GM18907 (cell line): ENCODE data around the gene OSBPL3.
A peak's percentile ranks its signal among the peaks of the same experiment; 100 is the strongest.

Experiments used
- ATAC-seq: cut with Tn5 transposase; IDR thresholded peaks from one replicate; pipeline ENCODE4 v1.9.1; 2021; ENCODE audit warnings: mild to moderate bottlenecking, moderate library complexity; ENCODE audit not compliant: unreplicated experiment

OSBPL3 gene

DNA sequence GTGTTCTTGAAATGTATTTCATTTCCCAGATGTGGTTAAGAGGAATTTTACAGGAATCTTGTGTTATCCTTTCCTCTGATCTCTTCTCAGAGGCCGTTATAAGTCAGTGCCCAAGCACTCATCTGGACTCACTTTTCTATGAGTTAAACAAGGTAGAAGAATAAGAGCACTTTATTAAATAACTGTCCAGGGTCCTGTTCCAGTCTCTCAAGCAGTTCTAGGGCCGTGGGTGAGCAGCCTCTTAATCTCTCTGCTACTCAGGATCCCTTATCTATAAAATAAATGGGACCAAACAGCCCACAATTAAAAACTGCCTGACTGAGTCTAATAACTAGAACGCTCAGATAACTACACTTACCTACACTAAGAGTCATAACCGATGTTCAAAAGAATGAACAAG, 111.2 kb downstream of the OSBPL3 start:
- no peak for ATAC-seq

DNA sequence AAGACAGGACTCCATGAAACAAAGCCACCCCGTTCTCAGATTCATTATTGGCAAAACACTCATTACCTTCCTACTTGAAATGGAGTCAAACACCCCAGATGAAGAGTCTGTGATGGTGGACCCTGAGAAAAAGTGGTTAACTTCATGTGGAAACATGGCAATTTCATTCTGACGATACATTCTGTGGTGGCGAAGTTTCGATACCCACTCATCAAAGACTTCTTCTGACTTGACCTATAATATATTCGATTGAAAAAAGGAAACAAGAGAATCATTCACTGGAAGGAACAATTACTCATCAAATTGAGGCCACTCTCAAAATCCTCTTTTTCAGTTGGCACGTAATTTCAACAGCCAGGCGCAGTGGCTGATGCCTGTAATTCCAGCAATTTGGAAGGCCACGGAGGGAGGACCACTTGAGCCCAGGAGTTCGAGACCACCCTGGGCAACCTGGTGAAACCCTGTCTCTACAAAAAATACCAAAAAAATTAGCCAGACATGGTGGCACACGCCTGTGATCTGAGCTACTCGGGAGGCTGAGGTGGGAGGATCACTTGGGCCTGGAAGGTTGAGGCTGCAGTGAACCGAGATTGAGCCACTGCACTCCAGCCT, 113.9 kb downstream of the OSBPL3 start:
- ATAC-seq, result no peak

DNA sequence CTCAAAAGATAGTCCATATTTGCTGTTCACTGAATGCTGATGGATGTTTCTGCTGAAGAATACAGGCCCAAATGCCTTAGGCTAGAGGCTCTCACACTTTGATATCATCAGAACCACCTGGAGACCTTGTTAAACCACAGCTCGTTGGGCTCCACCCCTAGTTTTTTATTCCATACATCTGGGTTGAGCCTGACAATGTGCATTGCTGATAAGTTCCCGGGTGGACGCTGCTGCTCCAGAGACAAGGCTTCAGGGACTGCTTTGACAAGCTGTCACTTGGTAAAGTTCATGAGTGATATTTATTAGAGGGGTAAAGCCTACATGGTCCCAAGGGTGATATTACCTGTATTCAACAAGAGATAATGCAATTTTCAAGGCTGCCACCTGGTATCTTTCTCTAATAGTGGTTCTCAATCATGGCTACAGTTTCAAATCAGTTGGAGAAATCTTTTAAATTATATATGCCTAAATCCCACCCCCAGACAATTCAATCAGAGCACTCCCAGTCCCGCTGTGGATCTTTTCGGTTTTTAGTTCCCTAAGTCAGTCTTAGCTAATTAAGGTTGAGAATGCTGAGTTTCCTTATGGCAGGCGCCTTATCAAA, 115.7 kb downstream of the OSBPL3 start:
- ATAC-seq, result no peak

GRCh38 chr7:24863626-24864025, 116.4 kb downstream of the OSBPL3 start:
- no peak for ATAC-seq

- no peak for ATAC-seq
These were observed 117.5 kb downstream of the OSBPL3 start for GRCh38 chr7:24862461-24862860.

GRCh38 chr7:24861336-24861735, 118.6 kb downstream of the OSBPL3 start:
- no peak for ATAC-seq

GRCh38 chr7:24860611-24861010, 119.4 kb downstream of the OSBPL3 start:
- ATAC-seq, result no peak

GRCh38 chr7:24858108-24858977, 121.6 kb downstream of the OSBPL3 start:
- ATAC-seq, result no peak

DNA sequence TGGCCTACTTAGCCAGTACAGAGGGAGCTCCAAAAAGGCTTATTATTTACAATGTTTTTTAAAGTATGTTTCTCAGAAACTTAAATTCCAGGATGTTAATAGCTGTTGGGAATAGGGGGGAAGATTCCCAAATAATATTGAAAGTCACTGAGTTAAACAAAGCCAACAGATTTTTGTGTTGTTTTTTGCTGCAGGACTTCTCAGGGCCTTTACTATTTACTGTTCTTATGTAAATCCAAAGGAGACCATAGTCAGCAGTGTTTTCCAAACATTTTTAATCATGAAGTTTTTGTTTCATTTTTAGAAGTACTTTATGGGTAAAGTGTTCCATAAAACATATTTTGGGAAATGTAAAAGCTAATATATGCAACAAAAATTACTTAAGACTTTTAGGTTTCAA, 122.4 kb downstream of the OSBPL3 start:
- no peak for ATAC-seq

GRCh38 chr7:24854866-24855265, 125.1 kb downstream of the OSBPL3 start:
- no peak for ATAC-seq

- no peak for ATAC-seq
These were observed 128.2 kb downstream of the OSBPL3 start for GRCh38 chr7:24851786-24852185.

- ATAC-seq, result no peak
These were observed 131.1 kb downstream of the OSBPL3 start for GRCh38 chr7:24848878-24849277.

DNA sequence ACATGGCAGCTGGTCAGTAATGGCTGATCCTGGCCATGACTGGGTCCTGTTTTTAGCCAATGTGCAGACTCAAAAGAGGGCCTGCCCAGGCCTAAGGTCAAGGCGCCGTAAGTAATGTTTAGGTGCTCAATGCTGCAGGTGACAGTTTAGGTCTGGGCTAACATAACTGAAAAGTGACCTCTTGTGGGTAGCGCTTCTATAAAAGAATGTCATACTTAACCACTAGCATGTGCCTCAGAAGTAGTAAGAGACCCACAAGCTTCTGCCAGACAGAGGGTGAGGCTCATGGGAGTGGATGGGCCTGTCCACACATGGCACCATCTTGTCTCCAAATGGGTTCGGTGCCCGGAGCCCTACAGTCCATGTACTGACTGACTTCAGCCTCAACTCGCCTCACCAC, 132.2 kb downstream of the OSBPL3 start:
- ATAC-seq, result no peak

DNA sequence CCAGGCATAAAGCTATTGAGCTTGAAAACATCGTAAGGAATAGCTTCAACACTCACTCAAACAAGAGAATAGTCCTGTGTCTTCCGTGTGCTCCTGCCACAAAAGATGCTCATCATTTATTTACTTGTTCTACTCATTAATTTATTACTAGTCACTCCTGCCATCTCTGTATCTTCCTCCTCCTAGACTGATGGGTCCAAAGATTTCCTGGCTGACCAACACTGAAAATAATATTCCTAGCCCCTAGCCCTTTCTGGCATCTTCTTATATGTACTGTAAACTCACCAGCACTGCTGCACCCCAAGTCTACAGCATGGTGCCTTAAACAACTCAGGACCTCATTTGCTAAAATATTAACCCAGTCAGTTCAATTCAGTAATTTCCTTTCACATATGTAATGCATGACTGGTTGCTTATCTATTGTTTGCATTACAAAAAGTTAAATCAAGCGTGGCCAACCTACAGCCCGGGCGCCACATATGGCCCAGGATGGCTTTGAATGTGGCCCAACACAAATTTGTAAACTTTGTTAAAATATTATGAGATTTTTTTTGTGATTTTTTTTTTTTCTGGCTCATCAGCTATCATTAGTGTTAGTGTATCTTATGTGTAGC, 136.1 kb downstream of the OSBPL3 start:
- no peak for ATAC-seq

GRCh38 chr7:24842449-24843241, 137.3 kb downstream of the OSBPL3 start:
- ATAC-seq, result peak; percentile 62

DNA sequence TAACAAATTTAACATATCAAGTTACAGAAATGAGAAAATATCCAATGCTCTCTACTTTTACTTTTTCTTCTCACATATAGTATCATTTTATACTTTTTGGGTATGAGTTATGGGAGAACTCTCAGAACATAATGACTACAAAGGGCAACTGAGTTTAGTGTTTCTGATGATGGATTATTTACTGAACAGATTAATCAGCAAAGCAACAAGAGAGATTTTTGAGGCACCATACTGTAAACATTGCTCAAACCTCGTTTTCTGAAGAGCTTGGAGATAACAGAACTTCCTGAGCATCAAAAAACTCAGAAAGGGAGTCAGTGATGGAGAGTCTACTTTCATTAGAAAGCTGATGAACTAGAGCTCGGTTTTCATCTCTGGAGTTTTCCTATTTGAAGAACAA, 137.9 kb downstream of the OSBPL3 start:
- no peak for ATAC-seq

- ATAC-seq, result no peak
These were observed 139.4 kb downstream of the OSBPL3 start for GRCh38 chr7:24840563-24840962.

- ATAC-seq, result peak; percentile 62
These were observed 143.9 kb downstream of the OSBPL3 start for GRCh38 chr7:24836084-24836483.

DNA sequence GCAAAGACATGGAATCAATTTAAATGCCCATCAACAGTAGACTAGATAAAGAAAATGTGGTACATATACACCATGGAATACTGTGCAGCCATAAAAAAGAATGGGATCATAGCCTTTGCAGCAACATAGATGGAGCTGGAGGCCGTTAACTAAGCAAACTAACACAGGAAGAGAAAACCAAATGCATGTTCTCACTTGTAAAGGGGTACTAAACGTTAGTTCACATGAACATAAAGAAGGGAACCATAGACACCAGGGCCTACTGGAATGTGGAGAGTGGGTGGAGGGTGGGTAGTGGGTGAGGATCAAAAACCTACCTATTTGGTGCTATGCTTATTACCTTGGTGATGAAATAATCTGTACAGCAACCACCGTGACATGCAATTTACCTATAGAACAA, 144.3 kb downstream of the OSBPL3 start:
- ATAC-seq, result peak; percentile 18

DNA sequence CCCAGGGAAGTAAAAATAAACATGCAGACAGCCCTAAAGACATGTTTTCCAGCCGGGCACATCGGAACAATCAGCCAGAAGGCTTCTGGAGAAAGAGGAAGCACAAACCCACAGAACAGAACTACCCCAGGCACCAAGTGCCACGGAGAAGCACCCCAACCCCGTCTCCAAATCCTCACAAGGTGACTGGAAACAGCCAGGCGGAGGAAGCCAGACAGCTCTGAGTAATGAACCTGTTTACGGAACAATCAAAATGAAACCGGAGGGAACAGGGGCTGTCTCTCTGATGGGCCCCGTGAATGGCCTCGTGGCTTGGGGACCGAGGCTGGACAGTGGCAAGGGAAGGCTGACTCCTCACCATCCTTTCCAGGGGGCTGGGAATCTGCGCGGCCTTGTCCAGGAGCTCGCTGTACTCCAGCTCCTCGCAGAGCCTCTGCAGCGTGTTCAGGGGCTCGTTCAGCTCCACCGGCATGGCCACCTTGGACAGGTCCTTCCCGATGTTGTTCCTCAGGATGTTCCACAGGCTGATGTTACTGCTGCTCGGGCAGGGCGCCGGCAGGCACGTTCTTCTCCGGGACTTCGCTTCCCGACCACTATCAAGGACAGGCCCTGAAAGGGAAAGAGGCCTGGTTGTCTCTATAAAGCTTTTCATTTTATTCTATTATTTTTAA, 145.7 kb downstream of the OSBPL3 start:
- peak; percentile 37 for ATAC-seq
